Neural progenitor cell (in vitro differentiated cells): ENCODE data around the gene SIPA1L3. TPM values are rescaled to one million over a fixed set of nuclear protein-coding genes. Genes with fewer than 3 reads are reported as not detected.
A peak's percentile ranks its signal among the peaks of the same experiment; 100 is the strongest.

Experiments
- DNase-seq: peaks from one replicate; pipeline ENCODE4 v3.0.0-alpha.2; 2016; ENCODE audit warnings: low spot score
- H2AFZ ChIP-seq: fragments of 200-600 bp; sonication (generic); replicated peaks from 2 replicates; pipeline ENCODE4 v1.6.1; 2016; ENCODE audit warnings: antibody characterized with exemption
- H3F3A ChIP-seq: fragments of 200-600 bp; sonication (generic); 2 replicates; pipeline ENCODE4 v1.6.1; 2016; ENCODE audit warnings: antibody characterized with exemption, low read depth
- H3K27ac ChIP-seq: fragments of 200-600 bp; sonication (generic); 2 replicates; pipeline ENCODE4 v1.5.1; 2016; ENCODE audit warnings: mild to moderate bottlenecking
- H3K27me3 ChIP-seq: fragments of 200-600 bp; sonication (generic); 2 replicates; pipeline ENCODE4 v1.6.1; 2016; ENCODE audit warnings: mild to moderate bottlenecking, moderate library complexity
- H3K36me3 ChIP-seq: fragments of 200-600 bp; sonication (generic); 2 replicates; pipeline ENCODE4 v1.5.1; 2016
- H3K4me1 ChIP-seq: fragments of 200-600 bp; sonication (generic); 2 replicates; pipeline ENCODE4 v1.6.1; 2016; ENCODE audit warnings: mixed run types
- H3K4me2 ChIP-seq: fragments of 200-600 bp; sonication (generic); 2 replicates; pipeline ENCODE4 v1.6.1; 2016
- H3K4me3 ChIP-seq: fragments of 200-600 bp; sonication (generic); 2 replicates; pipeline ENCODE4 v1.5.1; 2016
- H3K79me2 ChIP-seq: fragments of 200-600 bp; sonication (generic); 2 replicates; pipeline ENCODE4 v1.6.1; 2016; ENCODE audit warnings: low read depth
- H3K9ac ChIP-seq: fragments of 200-600 bp; sonication (generic); 2 replicates; pipeline ENCODE4 v1.6.1; 2016
- H3K9me3 ChIP-seq: fragments of 200-600 bp; sonication (generic); 2 replicates; pipeline ENCODE4 v1.5.1; 2016; ENCODE audit warnings: low read depth
- H4K20me1 ChIP-seq: fragments of 200-600 bp; sonication (generic); 2 replicates; pipeline ENCODE4 v1.6.1; 2016; ENCODE audit warnings: low read depth
- H3K27ac Mint-ChIP-seq: 3 replicates; pipeline ENCODE4 v1.8.0; 2021; ENCODE audit warnings: mixed read lengths
- H3K27me3 Mint-ChIP-seq: 2 replicates; pipeline ENCODE4 v1.8.0; 2022; ENCODE audit warnings: low read depth, mild to moderate bottlenecking, inconsistent platforms, moderate library complexity, mixed read lengths; ENCODE audit not compliant: insufficient read depth
- H3K36me3 Mint-ChIP-seq: 3 replicates; pipeline ENCODE4 v1.8.0; 2021; ENCODE audit warnings: mixed read lengths
- H3K4me1 Mint-ChIP-seq: 3 replicates; pipeline ENCODE4 v1.8.0; 2021; ENCODE audit warnings: mixed read lengths
- H3K4me3 Mint-ChIP-seq: 3 replicates; pipeline ENCODE4 v1.8.0; 2021; ENCODE audit warnings: mild to moderate bottlenecking, moderate library complexity, mixed read lengths
- H3K9me3 Mint-ChIP-seq: 3 replicates; pipeline ENCODE4 v1.8.0; 2020; ENCODE audit warnings: mixed read lengths
- CTCF ChIP-seq: fragments of 200-600 bp; sonication (generic); IDR thresholded peaks from 2 replicates; pipeline ENCODE4 v1.5.1; 2017; ENCODE audit warnings: antibody characterized with exemption, mild to moderate bottlenecking
- EZH2 ChIP-seq: fragments of 200-600 bp; sonication (generic); IDR thresholded peaks from 2 replicates; pipeline ENCODE4 v1.6.1; 2017; ENCODE audit warnings: antibody characterized with exemption, mild to moderate bottlenecking, moderate library complexity
- EZH2phosphoT487 ChIP-seq: fragments of 200-600 bp; sonication (generic); IDR thresholded peaks from 2 replicates; pipeline ENCODE4 v1.6.1; 2017; ENCODE audit warnings: antibody characterized with exemption
- total RNA-seq: library from RNA; depleted of rRNA; stranded (reverse); fragments of >200 nt; gene quantifications from 2 replicates; pipeline ENCODE4 v1.2.3, GENCODE V29; 2015; ENCODE audit warnings: low replicate concordance

SIPA1L3 gene
- total RNA-seq, 1 donor from 2014 or later = 19.2 TPM

GRCh38 chr19:38162094-38162493, 255.1 kb downstream of the SIPA1L3 start:
- Histone ChIP-seq H3K4me1 (no peaks in the 10 kb centered on the region), H2AFZ (no peak overlapping the region), H3F3A (no peaks in the 10 kb centered on the region), H3K27ac (no peak overlapping the region), H3K79me2 (no peaks in the 10 kb centered on the region), H3K9ac (no peak overlapping the region), H4K20me1 (no peaks in the 10 kb centered on the region), H3K4me2 (no peak overlapping the region), H3K9me3 (no peaks in the 10 kb centered on the region), H3K4me3 (no peak overlapping the region), H3K27me3 (no peaks in the 10 kb centered on the region), H3K36me3 (no peaks in the 10 kb centered on the region)
- TF ChIP-seq EZH2 = no peak
- TF ChIP-seq EZH2phosphoT487 = no peak
- TF ChIP-seq CTCF = no peak
- no peaks in the 10 kb centered on the region for H3K4me1 Mint-ChIP-seq
- peaks cover 16% of the 10 kb centered on the region for H3K27me3 Mint-ChIP-seq
- no peak overlapping the region for H3K27ac Mint-ChIP-seq
- no peak overlapping the region for H3K4me3 Mint-ChIP-seq
- no peak for DNase-seq
- peaks cover 29% of the 10 kb centered on the region for H3K36me3 Mint-ChIP-seq
- H3K9me3 Mint-ChIP-seq = peaks cover 9% of the 10 kb centered on the region

GRCh38 chr19:38162632-38163031, 255.6 kb downstream of the SIPA1L3 start:
- Histone ChIP-seq H2AFZ (no peak overlapping the region), H3K4me2 (no peak overlapping the region), H3K79me2 (no peaks in the 10 kb centered on the region), H3K4me3 (no peak overlapping the region), H3F3A (no peaks in the 10 kb centered on the region), H3K9ac (no peak overlapping the region), H3K4me1 (no peaks in the 10 kb centered on the region), H3K9me3 (no peaks in the 10 kb centered on the region), H3K27me3 (no peaks in the 10 kb centered on the region), H4K20me1 (no peaks in the 10 kb centered on the region), H3K27ac (no peak overlapping the region), H3K36me3 (no peaks in the 10 kb centered on the region)
- H3K27ac Mint-ChIP-seq = no peak overlapping the region
- peaks cover 9% of the 10 kb centered on the region for H3K9me3 Mint-ChIP-seq
- H3K4me1 Mint-ChIP-seq = no peaks in the 10 kb centered on the region
- DNase-seq = no peak
- peaks cover 12% of the 10 kb centered on the region for H3K27me3 Mint-ChIP-seq
- peaks cover 29% of the 10 kb centered on the region for H3K36me3 Mint-ChIP-seq
- no peak overlapping the region for H3K4me3 Mint-ChIP-seq
- TF ChIP-seq EZH2phosphoT487 = no peak
- no peak for TF ChIP-seq EZH2
- no peak for TF ChIP-seq CTCF

GRCh38 chr19:38163419-38164290, 256.6 kb downstream of the SIPA1L3 start:
- peaks cover 29% of the 10 kb centered on the region for H3K36me3 Mint-ChIP-seq
- Histone ChIP-seq H3K4me3 (no peak overlapping the region), H4K20me1 (no peaks in the 10 kb centered on the region), H3K4me1 (no peaks in the 10 kb centered on the region), H3K27ac (no peak overlapping the region), H3K27me3 (no peaks in the 10 kb centered on the region), H3K36me3 (no peaks in the 10 kb centered on the region), H3F3A (no peaks in the 10 kb centered on the region), H3K79me2 (no peaks in the 10 kb centered on the region), H3K4me2 (no peak overlapping the region), H3K9ac (no peak overlapping the region), H2AFZ (no peak overlapping the region), H3K9me3 (no peaks in the 10 kb centered on the region)
- peaks cover 7% of the 10 kb centered on the region for H3K27me3 Mint-ChIP-seq
- peaks cover 9% of the 10 kb centered on the region for H3K9me3 Mint-ChIP-seq
- H3K27ac Mint-ChIP-seq = peak overlapping the region; percentile 62
- H3K4me3 Mint-ChIP-seq = no peak overlapping the region
- peaks cover 4% of the 10 kb centered on the region for H3K4me1 Mint-ChIP-seq
- no peak for DNase-seq
- no peak for TF ChIP-seq CTCF
